Esophagus muscularis mucosa (tissue), 4 donors: ENCODE data around the gene RCC1.
"Not testable (repeated sequence)": the region's sequence is repeated elsewhere in the genome, so short reads cannot be mapped to it uniquely, and the experiment has no call there.

Experiments
- CTCF ChIP-seq, 3 experiments: fragments of 200-600 bp in 2 of 3; fragments of 450-650 bp in 1 of 3; sonication (generic) in 2 of 3; IDR thresholded peaks; one replicate each; pipeline ENCODE4 v1.5.1; 2017 to 2019; ENCODE audit warnings: antibody characterized with exemption in 3 of 3, mild to moderate bottlenecking in 2 of 3, moderate library complexity in 1 of 3
- EP300 ChIP-seq: sonication (generic); formaldehyde crosslinking; IDR thresholded peaks from one replicate; pipeline ENCODE4 v1.6.1; 2017; ENCODE audit warnings: antibody characterized with exemption
- POLR2A ChIP-seq: fragments of 450-650 bp; IDR thresholded peaks from one replicate; pipeline ENCODE4 v1.6.1; 2017; ENCODE audit warnings: antibody characterized with exemption, moderate library complexity, mild to moderate bottlenecking, low read depth

- not testable (repeated sequence) for TF ChIP-seq CTCF (IDR thresholded peaks at IDR 0.05); EP300; POLR2A
These were observed 35.7 kb downstream of the RCC1 start for GRCh38 chr1:28541414-28542015.
